ENCODE results near the gene GUCY2F.

Gene GUCY2F

GRCh38 chrX:109448282-109448938, 33.5 kb downstream of the GUCY2F start:
- no peak overlapping the region for H3K27ac ChIP-seq
- no peaks in the 10 kb centered on the region for H3K27me3 ChIP-seq (ENCODE audit: control insufficient read depth, insufficient read depth, low read length)

DNA sequence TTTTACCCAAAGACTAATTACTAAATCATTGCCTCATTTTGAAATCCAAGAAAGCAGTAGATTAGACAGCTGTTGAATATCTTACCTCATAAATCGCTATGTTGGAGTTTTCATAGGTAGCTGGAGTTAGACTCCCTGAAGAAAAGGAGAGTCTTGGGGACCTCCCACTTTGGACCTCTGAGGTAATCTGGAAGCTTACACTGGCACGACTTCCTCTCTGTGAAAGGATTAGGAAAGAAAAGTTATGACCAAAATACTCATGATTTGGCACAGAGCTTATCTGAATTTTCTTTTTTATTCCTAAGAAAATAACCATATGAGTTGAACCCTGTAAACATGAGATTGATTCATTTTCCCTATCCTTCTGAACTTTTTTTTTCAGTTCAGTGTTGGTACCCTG, 40.6 kb downstream of the GUCY2F start:
- Histone ChIP-seq H3K79me2 (no peaks in the 10 kb centered on the region), H3K36me3 (ENCODE audit: control insufficient read depth, insufficient read depth, low read length) (no peaks in the 10 kb centered on the region), H3K4me2 (ENCODE audit: low read length) (no peak overlapping the region), H3K9ac (no peak overlapping the region), H2AFZ (no peak overlapping the region), H3K9me3 (ENCODE audit: control insufficient read depth, low read length) (no peaks in the 10 kb centered on the region), H3K4me3 (ENCODE audit: low read depth, low read length) (no peak overlapping the region), H3K27me3 (ENCODE audit: control insufficient read depth, insufficient read depth, low read length) (no peaks in the 10 kb centered on the region), H3K27ac (no peak overlapping the region), H3K4me1 (no peaks in the 10 kb centered on the region)
- TF ChIP-seq, protein P1, sequence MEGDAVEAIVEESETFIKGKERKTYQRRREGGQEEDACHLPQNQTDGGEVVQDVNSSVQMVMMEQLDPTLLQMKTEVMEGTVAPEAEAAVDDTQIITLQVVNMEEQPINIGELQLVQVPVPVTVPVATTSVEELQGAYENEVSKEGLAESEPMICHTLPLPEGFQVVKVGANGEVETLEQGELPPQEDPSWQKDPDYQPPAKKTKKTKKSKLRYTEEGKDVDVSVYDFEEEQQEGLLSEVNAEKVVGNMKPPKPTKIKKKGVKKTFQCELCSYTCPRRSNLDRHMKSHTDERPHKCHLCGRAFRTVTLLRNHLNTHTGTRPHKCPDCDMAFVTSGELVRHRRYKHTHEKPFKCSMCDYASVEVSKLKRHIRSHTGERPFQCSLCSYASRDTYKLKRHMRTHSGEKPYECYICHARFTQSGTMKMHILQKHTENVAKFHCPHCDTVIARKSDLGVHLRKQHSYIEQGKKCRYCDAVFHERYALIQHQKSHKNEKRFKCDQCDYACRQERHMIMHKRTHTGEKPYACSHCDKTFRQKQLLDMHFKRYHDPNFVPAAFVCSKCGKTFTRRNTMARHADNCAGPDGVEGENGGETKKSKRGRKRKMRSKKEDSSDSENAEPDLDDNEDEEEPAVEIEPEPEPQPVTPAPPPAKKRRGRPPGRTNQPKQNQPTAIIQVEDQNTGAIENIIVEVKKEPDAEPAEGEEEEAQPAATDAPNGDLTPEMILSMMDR (IDR thresholded peaks at IDR 0.05): no peak

More at GRCh38 chrX:109448282-109448938, 33.5 kb downstream of the GUCY2F start:
- Histone ChIP-seq H3K4me2 (ENCODE audit: low read length) (no peak overlapping the region), H3K79me2 (no peaks in the 10 kb centered on the region), H3K36me3 (ENCODE audit: control insufficient read depth, insufficient read depth, low read length) (no peaks in the 10 kb centered on the region), H3K4me1 (no peaks in the 10 kb centered on the region), H3K9ac (no peak overlapping the region), H3K4me3 (ENCODE audit: low read depth, low read length) (no peak overlapping the region), H2AFZ (no peak overlapping the region), H3K9me3 (ENCODE audit: control insufficient read depth, low read length) (no peaks in the 10 kb centered on the region)
- TF ChIP-seq, protein P1 (IDR thresholded peaks at IDR 0.05): no peak

DNA sequence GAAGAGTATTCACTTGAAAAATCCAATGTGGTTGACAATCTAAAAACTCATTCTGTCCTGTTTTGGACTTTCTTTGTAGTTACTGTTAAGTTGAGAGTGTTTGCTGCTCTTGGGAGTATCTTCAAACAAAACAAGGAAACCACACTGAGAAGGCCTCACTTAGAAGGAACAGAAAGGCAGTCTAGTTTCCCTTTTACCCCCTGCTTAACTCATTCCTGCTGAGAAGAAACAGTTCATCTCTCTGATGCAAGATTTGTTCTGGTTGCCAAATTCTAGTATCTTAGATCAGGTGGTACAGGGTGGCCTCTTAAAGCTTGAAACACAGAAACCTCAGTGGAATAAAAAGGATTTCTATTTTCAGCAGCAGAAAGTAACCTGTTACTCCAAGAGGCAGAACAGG, 41.4 kb downstream of the GUCY2F start:
- Histone ChIP-seq H3K4me1 (no peaks in the 10 kb centered on the region), H3K9me3 (ENCODE audit: control insufficient read depth, low read length) (no peaks in the 10 kb centered on the region), H3K9ac (no peak overlapping the region), H3K4me2 (ENCODE audit: low read length) (no peak overlapping the region), H3K27me3 (ENCODE audit: control insufficient read depth, insufficient read depth, low read length) (no peaks in the 10 kb centered on the region), H2AFZ (no peak overlapping the region), H3K27ac (no peak overlapping the region), H3K36me3 (ENCODE audit: control insufficient read depth, insufficient read depth, low read length) (no peaks in the 10 kb centered on the region), H3K79me2 (no peaks in the 10 kb centered on the region), H3K4me3 (ENCODE audit: low read depth, low read length) (no peak overlapping the region)
- TF ChIP-seq, protein P1 (IDR thresholded peaks at IDR 0.05): no peak

DNA sequence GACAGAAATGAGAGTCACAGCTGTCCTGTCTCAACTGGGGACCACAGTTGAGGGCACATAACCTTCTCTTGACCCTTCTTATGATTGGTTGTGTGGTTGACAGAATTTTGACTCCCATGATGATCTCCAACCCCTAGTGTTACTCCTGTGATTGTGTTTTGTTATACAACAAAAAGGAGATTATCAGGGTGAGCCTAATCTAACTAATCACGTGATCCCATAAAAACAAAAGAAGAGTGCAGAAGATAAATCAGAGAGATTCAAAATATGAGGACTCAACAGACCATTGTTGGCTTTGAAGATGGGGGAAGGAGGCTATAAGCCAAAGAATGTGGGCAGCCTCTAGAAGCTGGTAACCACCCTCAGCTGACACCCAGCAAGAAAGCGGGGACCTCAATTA, 72.7 kb downstream of the GUCY2F start:
- H3K9ac ChIP-seq: no peak overlapping the region
- no peaks in the 10 kb centered on the region for H3K9me3 ChIP-seq (ENCODE audit: control insufficient read depth, low read length)
- H2AFZ ChIP-seq: no peak overlapping the region
- H3K4me2 ChIP-seq (ENCODE audit: low read length): no peak overlapping the region
- no peaks in the 10 kb centered on the region for H3K27me3 ChIP-seq (ENCODE audit: control insufficient read depth, insufficient read depth, low read length)
- TF ChIP-seq, protein P1 (IDR thresholded peaks at IDR 0.05): no peak
- no peaks in the 10 kb centered on the region for H3K4me1 ChIP-seq
- no peaks in the 10 kb centered on the region for H3K79me2 ChIP-seq
- no peaks in the 10 kb centered on the region for H3K36me3 ChIP-seq (ENCODE audit: control insufficient read depth, insufficient read depth, low read length)
- H3K4me3 ChIP-seq (ENCODE audit: low read depth, low read length): no peak overlapping the region
- no peak overlapping the region for H3K27ac ChIP-seq

GRCh38 chrX:109403922-109404321, 78.0 kb downstream of the GUCY2F start:
- H3K27me3 ChIP-seq (ENCODE audit: control insufficient read depth, insufficient read depth, low read length): no peaks in the 10 kb centered on the region
- H3K36me3 ChIP-seq (ENCODE audit: control insufficient read depth, insufficient read depth, low read length): no peaks in the 10 kb centered on the region
- H3K9ac ChIP-seq: no peak overlapping the region
- no peak overlapping the region for H3K27ac ChIP-seq
- H3K4me3 ChIP-seq (ENCODE audit: low read depth, low read length): no peak overlapping the region
- no peak overlapping the region for H2AFZ ChIP-seq
- TF ChIP-seq, protein P1 (IDR thresholded peaks at IDR 0.05): no peak
- H3K79me2 ChIP-seq: no peaks in the 10 kb centered on the region
- no peak overlapping the region for H3K4me2 ChIP-seq (ENCODE audit: low read length)
- no peaks in the 10 kb centered on the region for H3K9me3 ChIP-seq (ENCODE audit: control insufficient read depth, low read length)
- H3K4me1 ChIP-seq: no peaks in the 10 kb centered on the region
